Measurements from ENCODE around the gene FAM163B.

Gene FAM163B

DNA sequence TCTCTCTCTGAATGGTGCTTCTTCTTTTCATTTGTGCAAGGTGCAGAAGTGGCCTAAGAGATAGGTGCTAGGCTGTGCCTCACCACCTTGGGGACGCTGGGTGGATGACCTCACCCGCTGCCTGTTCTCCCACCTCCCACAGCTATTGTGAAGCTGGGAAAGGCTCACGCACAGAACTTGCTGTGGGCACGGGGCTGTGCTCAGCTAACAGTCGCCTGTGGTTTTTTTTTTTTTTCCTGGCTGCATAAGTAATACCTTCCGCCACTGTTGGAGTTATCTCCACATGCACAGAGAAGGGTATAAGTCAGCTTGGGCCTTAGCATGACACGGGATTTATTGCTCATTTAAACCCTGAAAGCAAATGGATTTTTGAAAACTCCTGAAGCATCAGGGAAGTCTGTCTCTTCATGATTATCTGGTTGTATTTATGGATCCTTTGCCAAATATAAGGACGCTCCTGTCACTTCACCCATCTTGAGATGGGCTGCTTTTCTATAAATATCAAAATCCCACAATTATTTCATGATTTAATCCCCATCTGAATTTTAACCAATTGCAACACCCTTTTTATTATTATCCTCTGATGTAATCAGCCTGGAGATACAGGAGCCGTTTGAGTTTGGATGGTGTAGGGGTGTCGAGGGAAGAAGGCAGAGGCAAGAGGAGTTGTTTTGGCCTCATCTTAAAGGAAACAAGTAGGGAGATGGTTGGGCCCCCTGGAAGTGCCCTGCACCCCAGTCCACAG, 36.0 kb upstream of the FAM163B start:
- Histone ChIP-seq H3K4me1 (ENCODE audit: insufficient read depth, low read length) (no peaks in the 10 kb centered on the region), H3K9me3 (ENCODE audit: insufficient read depth, low read depth, low read length) (no peaks in the 10 kb centered on the region), H3K27ac (ENCODE audit: low read length) (no peak overlapping the region), H3K36me3 (ENCODE audit: insufficient read depth, low read depth, low read length) (no peaks in the 10 kb centered on the region), H3K4me3 (ENCODE audit: low read length) (no peak overlapping the region), H3K27me3 (ENCODE audit: insufficient read depth, low read length) (no peaks in the 10 kb centered on the region), H3K9ac (ENCODE audit: low read depth, low read length) (no peak overlapping the region)

DNA sequence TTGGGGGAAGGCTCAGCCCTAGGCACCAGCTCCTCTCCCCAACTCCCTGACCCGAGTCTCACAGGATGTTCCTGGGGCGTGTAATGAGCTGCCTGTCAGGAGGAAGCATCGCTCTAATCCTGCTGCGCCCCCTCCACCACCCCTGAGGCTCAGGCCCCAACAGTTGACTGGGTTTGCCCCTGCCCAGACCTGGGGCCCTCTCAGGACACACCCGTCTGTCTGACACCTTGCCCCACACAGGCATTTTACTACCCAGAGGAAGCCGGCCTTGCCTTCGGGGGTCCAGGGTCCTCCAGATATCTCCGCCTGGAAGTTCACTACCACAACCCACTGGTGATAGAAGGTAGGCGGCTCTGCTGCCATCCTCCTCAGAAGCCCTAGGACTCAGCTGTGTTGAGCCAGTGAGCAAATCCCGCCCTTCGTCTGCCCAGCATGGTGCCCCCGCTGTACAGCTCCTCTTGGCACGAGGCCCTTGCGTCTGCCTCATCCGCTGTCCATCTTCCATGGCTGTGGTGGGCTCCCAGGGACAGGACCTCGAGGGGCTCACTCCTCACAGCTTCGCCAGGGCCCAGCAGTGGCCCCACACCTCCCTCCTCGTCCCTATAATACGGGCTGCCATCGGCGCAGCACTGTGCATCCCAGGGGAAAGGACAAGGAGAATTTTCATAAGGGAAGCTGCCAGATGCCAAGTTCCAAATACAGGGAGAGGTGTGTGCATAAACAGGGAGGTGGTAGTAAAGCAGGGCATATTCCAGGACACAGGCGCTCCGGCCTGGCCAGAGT, 35.0 kb upstream of the FAM163B start:
- H3K9ac ChIP-seq (ENCODE audit: low read depth, low read length) = no peak overlapping the region
- H3K27me3 ChIP-seq (ENCODE audit: insufficient read depth, low read length) = no peaks in the 10 kb centered on the region
- no peaks in the 10 kb centered on the region for H3K36me3 ChIP-seq (ENCODE audit: insufficient read depth, low read depth, low read length)
- H3K9me3 ChIP-seq (ENCODE audit: insufficient read depth, low read depth, low read length) = no peaks in the 10 kb centered on the region
- H3K4me1 ChIP-seq (ENCODE audit: insufficient read depth, low read length) = no peaks in the 10 kb centered on the region
- no peak overlapping the region for H3K4me3 ChIP-seq (ENCODE audit: low read length)
- no peak overlapping the region for H3K27ac ChIP-seq (ENCODE audit: low read length)

DNA sequence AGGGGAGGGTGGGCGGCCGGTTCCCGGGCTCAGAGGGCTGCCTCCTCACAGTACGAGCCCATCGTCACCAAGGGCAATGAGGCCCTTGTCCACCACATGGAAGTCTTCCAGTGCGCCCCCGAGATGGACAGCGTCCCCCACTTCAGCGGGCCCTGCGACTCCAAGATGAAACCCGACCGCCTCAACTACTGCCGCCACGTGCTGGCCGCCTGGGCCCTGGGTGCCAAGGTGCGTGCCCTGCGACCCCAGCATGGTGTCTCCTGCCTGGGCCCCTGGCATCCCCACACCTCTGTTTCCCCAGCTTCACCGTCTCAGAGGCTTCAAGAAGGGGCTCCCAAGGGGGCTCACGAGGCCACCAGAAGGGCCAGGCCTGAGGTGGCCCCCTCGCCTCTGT, 34.2 kb upstream of the FAM163B start:
- Histone ChIP-seq H3K9me3 (ENCODE audit: insufficient read depth, low read depth, low read length) (no peaks in the 10 kb centered on the region), H3K36me3 (ENCODE audit: insufficient read depth, low read depth, low read length) (no peaks in the 10 kb centered on the region), H3K4me3 (ENCODE audit: low read length) (no peak overlapping the region), H3K9ac (ENCODE audit: low read depth, low read length) (no peak overlapping the region), H3K4me1 (ENCODE audit: insufficient read depth, low read length) (no peaks in the 10 kb centered on the region; the same call in 1 of the 2 replicates), H3K27me3 (ENCODE audit: insufficient read depth, low read length) (no peaks in the 10 kb centered on the region), H3K27ac (ENCODE audit: low read length) (no peak overlapping the region)

DNA sequence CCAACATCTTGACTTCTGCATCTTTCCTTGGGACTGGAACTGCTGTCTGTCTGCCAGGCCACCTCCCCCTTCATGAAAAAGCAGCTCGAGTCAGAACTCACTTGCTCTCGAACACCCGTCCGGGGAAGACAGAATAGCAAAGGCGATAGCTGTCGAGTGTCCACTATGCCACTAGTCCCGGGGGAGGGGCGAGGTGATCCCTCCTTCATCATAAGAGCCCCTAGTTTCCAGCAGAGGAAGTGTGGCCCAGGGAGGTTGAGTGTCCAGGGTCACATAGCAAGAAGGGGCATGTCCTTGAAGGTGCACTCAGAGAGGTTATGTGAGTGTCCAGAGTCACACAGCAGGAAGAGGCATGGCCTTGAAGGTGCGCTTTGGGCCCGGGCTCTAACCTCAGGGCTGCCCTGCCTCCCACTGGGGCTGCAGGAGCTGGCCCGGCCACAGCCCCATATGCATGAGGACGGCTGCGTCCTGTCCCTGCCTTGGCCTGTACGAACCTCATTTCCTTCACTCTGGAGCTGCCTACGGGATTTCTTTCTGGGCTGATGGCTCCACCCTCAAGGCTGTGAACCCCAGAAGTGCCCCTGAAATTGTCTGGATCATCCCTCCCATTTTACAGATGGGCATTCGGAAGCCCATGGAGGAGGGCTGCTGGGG, 33.6 kb upstream of the FAM163B start:
- Histone ChIP-seq H3K9ac (ENCODE audit: low read depth, low read length) (no peak overlapping the region), H3K27ac (ENCODE audit: low read length) (no peak overlapping the region), H3K9me3 (ENCODE audit: insufficient read depth, low read depth, low read length) (no peaks in the 10 kb centered on the region), H3K36me3 (ENCODE audit: insufficient read depth, low read depth, low read length) (no peaks in the 10 kb centered on the region), H3K27me3 (ENCODE audit: insufficient read depth, low read length) (no peaks in the 10 kb centered on the region), H3K4me1 (ENCODE audit: insufficient read depth, low read length) (peaks cover 2% of the 10 kb centered on the region; the same call in 1 of the 2 replicates), H3K4me3 (ENCODE audit: low read length) (no peak overlapping the region)

DNA sequence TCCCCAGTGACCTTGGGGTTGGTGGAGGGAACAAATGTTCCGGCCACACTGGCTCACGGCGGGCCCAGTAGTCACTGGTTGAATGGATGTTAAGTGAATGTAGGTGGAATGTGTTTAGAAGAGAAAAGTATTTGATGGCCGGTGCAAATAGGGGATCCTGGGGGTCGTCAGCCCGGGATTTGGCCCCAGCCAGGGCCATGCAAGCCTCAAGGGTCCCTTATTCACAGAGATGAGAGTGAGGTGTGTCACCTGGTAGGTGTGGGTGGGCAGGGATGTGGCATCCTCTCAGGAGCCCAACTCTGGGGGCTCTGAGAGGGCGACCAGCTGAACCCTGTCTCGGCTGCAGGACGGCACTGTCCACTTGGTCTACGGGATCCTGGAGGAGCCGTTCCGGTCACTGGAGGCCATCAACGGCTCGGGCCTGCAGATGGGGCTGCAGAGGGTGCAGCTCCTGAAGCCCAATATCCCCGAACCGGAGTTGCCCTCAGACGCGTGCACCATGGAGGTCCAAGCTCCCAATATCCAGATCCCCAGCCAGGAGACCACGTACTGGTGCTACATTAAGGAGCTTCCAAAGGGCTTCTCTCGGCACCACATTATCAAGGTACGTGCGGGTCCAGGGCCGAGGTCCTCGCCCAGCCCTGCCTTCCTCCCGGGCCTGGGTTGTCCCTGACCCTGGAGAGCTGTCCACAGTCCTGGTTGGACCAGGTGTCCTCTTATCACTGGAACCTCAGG, 32.8 kb upstream of the FAM163B start:
- Histone ChIP-seq H3K9ac (ENCODE audit: low read depth, low read length) (no peak overlapping the region), H3K9me3 (ENCODE audit: insufficient read depth, low read depth, low read length) (no peaks in the 10 kb centered on the region), H3K27ac (ENCODE audit: low read length) (no peak overlapping the region), H3K27me3 (ENCODE audit: insufficient read depth, low read length) (no peaks in the 10 kb centered on the region), H3K4me3 (ENCODE audit: low read length) (no peak overlapping the region), H3K4me1 (ENCODE audit: insufficient read depth, low read length) (peaks cover 5% of the 10 kb centered on the region; the same call in 1 of the 2 replicates), H3K36me3 (ENCODE audit: insufficient read depth, low read depth, low read length) (no peaks in the 10 kb centered on the region)

DNA sequence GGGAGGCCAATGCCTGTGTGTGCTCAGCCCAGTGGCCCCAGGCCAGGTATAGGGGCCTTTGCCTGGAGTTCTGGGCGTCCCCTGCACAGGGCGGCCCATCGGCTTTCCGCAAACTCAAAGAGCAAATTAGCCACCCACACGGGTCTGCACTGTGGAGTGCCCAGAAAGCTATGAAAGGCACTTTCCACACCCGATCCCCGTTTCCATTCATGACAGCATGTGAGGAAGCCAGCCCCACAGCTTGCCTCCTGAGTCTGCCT, 32.1 kb upstream of the FAM163B start:
- H3K27me3 ChIP-seq (ENCODE audit: insufficient read depth, low read length) = no peaks in the 10 kb centered on the region
- H3K9ac ChIP-seq (ENCODE audit: low read depth, low read length) = no peak overlapping the region
- H3K36me3 ChIP-seq (ENCODE audit: insufficient read depth, low read depth, low read length) = no peaks in the 10 kb centered on the region
- peaks cover 5% of the 10 kb centered on the region; the same call in 1 of the 2 replicates for H3K4me1 ChIP-seq (ENCODE audit: insufficient read depth, low read length)
- no peak overlapping the region for H3K4me3 ChIP-seq (ENCODE audit: low read length)
- no peaks in the 10 kb centered on the region for H3K9me3 ChIP-seq (ENCODE audit: insufficient read depth, low read depth, low read length)
- no peak overlapping the region for H3K27ac ChIP-seq (ENCODE audit: low read length)

DNA sequence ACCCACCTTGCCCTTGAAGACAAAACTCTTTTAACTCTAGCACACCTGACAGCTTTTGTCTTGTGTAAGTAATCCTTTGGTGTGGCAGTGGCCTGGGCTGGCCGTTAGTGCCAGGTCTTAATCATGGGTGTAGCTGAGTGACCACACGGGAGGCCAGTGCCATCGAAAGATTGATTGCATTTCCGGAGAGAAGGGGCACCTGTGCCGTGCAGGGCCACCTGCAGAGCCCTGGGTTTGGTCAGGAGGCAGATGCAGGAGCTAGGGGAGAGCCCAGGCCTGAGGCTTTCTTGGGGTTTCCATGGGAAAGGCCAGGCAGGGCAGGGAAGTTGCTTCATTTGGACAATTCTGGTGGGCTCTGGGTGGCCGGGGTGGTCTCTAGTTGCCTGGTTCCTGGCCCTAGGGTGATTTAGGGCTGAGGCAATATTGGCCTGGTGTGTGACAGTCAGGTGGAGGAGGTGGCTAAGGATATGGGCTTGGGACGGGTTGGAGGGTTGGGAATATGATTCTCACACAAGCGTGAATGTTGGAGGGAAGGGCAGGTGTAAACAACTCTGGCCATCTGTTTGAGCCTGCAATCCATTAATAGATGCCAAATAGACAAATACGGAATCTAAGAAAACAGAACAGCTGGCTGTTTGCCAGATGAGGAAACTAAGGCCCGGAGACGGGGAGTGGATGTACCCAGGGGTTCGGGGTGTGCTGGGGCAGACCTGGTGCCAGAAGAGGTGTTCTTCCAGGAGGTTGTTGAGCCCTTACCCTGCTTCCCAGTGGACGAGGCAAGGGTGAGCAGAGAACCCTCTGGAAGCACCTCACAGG, 31.6 kb upstream of the FAM163B start:
- Histone ChIP-seq H3K27me3 (ENCODE audit: insufficient read depth, low read length) (no peaks in the 10 kb centered on the region), H3K27ac (ENCODE audit: low read length) (no peak overlapping the region), H3K9ac (ENCODE audit: low read depth, low read length) (no peak overlapping the region)

DNA sequence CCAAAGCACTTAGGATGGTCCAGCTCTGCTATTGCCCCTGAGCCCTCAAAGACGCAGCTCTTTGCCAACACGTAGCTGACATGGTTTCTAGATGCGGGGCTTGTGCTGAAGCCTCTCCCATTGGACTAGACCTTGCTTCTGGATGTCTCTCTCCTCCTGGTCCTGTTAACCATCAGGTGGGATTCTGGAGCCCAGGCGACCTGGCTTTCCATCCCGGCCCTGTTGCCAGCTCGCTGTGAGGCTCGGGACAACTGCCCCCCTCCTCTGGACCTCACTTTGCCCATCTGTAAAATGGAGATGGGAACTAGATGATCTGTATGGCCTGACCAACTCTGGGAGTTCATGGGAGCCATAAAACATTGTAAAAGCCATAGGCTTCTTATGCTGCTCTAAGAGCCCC, 31.0 kb upstream of the FAM163B start:
- H3K9ac ChIP-seq (ENCODE audit: low read depth, low read length) = no peak overlapping the region
- no peaks in the 10 kb centered on the region for H3K9me3 ChIP-seq (ENCODE audit: insufficient read depth, low read depth, low read length)
- no peaks in the 10 kb centered on the region for H3K27me3 ChIP-seq (ENCODE audit: insufficient read depth, low read length)
- H3K4me1 ChIP-seq (ENCODE audit: insufficient read depth, low read length) = peaks cover 5% of the 10 kb centered on the region; the same call in 1 of the 2 replicates
- H3K4me3 ChIP-seq (ENCODE audit: low read length) = no peak overlapping the region
- no peak overlapping the region for H3K27ac ChIP-seq (ENCODE audit: low read length)
- H3K36me3 ChIP-seq (ENCODE audit: insufficient read depth, low read depth, low read length) = no peaks in the 10 kb centered on the region

More for the DNA sequence above, 31.6 kb upstream of the FAM163B start:
- Histone ChIP-seq H3K4me3 (ENCODE audit: low read length) (no peak overlapping the region), H3K9me3 (ENCODE audit: insufficient read depth, low read depth, low read length) (no peaks in the 10 kb centered on the region), H3K4me1 (ENCODE audit: insufficient read depth, low read length) (peaks cover 5% of the 10 kb centered on the region; the same call in 1 of the 2 replicates), H3K36me3 (ENCODE audit: insufficient read depth, low read depth, low read length) (no peaks in the 10 kb centered on the region)

DNA sequence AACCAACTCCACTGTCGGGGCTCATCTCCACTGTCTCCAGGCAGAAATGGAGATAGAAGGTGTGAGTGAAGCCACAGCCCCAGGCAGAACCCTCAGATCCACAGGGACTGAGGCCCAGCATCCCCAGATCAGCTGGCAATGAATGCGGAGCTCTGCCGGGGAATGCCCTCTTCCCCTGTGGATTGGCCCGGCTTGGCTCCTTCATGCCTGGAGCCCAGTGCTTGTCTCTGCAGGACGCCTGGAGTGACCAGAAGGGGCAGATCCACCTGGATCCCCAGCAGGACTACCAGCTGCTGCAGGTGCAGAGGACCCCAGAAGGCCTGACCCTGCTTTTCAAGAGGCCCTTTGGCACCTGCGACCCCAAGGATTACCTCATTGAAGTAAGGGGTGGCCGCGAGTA, 30.4 kb upstream of the FAM163B start:
- Histone ChIP-seq H3K9ac (ENCODE audit: low read depth, low read length) (no peak overlapping the region), H3K9me3 (ENCODE audit: insufficient read depth, low read depth, low read length) (no peaks in the 10 kb centered on the region), H3K4me3 (ENCODE audit: low read length) (no peak overlapping the region), H3K36me3 (ENCODE audit: insufficient read depth, low read depth, low read length) (no peaks in the 10 kb centered on the region), H3K4me1 (ENCODE audit: insufficient read depth, low read length) (peaks cover 5% of the 10 kb centered on the region; the same call in 1 of the 2 replicates), H3K27me3 (ENCODE audit: insufficient read depth, low read length) (no peaks in the 10 kb centered on the region), H3K27ac (ENCODE audit: low read length) (no peak overlapping the region)

DNA sequence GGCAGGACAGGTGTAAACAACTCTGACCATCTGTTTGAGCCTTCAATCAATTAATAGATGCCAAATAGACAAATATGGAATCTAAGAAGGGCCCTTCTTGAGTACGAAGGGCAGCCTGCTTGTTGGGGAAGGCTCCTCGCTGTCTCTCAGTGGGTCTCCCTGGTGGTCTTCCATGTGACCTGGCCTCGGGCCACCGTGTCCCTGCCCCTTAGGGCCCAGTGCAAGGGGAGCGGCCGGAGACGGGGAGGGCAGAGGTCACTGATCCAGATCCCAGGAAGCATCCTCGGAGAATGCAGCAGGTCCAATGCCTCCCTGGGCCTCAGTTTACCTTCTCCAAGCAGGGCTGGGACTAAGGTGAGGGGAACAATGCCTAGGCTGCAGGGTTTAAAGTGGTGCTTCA, 29.5 kb upstream of the FAM163B start:
- no peaks in the 10 kb centered on the region for H3K27me3 ChIP-seq (ENCODE audit: insufficient read depth, low read length)
- no peak overlapping the region for H3K9ac ChIP-seq (ENCODE audit: low read depth, low read length)
- no peak overlapping the region for H3K4me3 ChIP-seq (ENCODE audit: low read length)
- no peaks in the 10 kb centered on the region for H3K9me3 ChIP-seq (ENCODE audit: insufficient read depth, low read depth, low read length)
- no peaks in the 10 kb centered on the region for H3K36me3 ChIP-seq (ENCODE audit: insufficient read depth, low read depth, low read length)
- H3K27ac ChIP-seq (ENCODE audit: low read length) = no peak overlapping the region
- peaks cover 5% of the 10 kb centered on the region; the same call in 1 of the 2 replicates for H3K4me1 ChIP-seq (ENCODE audit: insufficient read depth, low read length)

DNA sequence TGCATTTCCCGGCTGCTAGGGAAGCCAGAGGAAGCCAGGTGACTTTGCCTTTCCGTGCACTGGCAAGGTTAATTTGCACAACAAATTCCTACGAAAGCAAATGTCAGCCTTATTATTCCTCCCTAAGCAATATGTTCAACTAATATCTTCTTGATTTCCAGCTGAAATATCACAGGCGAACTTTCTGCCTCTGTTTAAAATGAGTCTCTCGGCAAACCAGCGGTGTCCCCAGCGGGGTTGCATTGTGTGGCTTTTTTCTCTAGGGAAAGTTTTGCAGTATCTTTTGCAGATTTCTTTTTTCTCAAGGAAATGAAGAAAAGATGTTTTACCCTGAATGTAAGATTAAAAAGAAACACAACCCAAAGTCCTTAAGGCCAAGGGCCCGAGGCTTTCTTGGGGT, 28.9 kb upstream of the FAM163B start:
- H3K36me3 ChIP-seq (ENCODE audit: insufficient read depth, low read depth, low read length) = no peaks in the 10 kb centered on the region
- no peak overlapping the region for H3K9ac ChIP-seq (ENCODE audit: low read depth, low read length)
- H3K4me3 ChIP-seq (ENCODE audit: low read length) = no peak overlapping the region
- no peaks in the 10 kb centered on the region for H3K27me3 ChIP-seq (ENCODE audit: insufficient read depth, low read length)
- H3K4me1 ChIP-seq (ENCODE audit: insufficient read depth, low read length) = peaks cover 7% of the 10 kb centered on the region; the same call in 1 of the 2 replicates
- H3K27ac ChIP-seq (ENCODE audit: low read length) = no peak overlapping the region
- no peaks in the 10 kb centered on the region for H3K9me3 ChIP-seq (ENCODE audit: insufficient read depth, low read depth, low read length)

All from iPS-20b (cell line).